Ovary (tissue), 10 donors: Measurements from ENCODE around the gene ZBTB26. TPM values are rescaled to one million over a fixed set of nuclear protein-coding genes. Genes with fewer than 3 reads are reported as not detected.

Experiments
- DNase-seq, 5 donors: peaks; one replicate each; pipeline ENCODE4 v3.0.0-alpha.2; 2019 to 2020
- H3K27ac ChIP-seq, 2 donors: fragments of 200-600 bp; one replicate each; pipeline versions ENCODE4 v1.5.1 to v1.8.0; 2019 to 2022
- H3K27me3 ChIP-seq: fragments of 200-600 bp; one replicate; pipeline ENCODE4 v1.8.0; 2022
- H3K36me3 ChIP-seq: fragments of 200-600 bp; sonication (generic); one replicate; pipeline ENCODE4 v1.5.1; 2019
- H3K4me1 ChIP-seq: one replicate; pipeline ENCODE4 v1.8.1; 2013; ENCODE audit warnings: mild to moderate bottlenecking, moderate library complexity; ENCODE audit not compliant: insufficient read depth
- H3K4me3 ChIP-seq: fragments of 200-600 bp; sonication (generic); one replicate; pipeline ENCODE4 v1.5.1; 2017
- H3K9me3 ChIP-seq, 2 donors: fragments of 200-600 bp in 1 of 2; sonication (generic) in 1 of 2; one replicate each; pipeline versions ENCODE4 v1.5.1 to v1.8.1; 2013 to 2019; ENCODE audit warnings: mild to moderate bottlenecking in 1 of 2, moderate library complexity in 1 of 2
- CTCF ChIP-seq, 3 donors: fragments of 450-650 bp in 2 of 3; fragments of 200-600 bp in 1 of 3; IDR thresholded peaks; one replicate each; pipeline versions ENCODE4 v1.5.1 to v1.8.0; 2016 to 2022; ENCODE audit warnings: antibody characterized with exemption in 3 of 3, mild to moderate bottlenecking in 1 of 3
- EP300 ChIP-seq: sonication (generic); formaldehyde crosslinking; IDR thresholded peaks from one replicate; pipeline ENCODE4 v1.6.1; 2017; ENCODE audit warnings: antibody characterized with exemption
- POLR2A ChIP-seq: fragments of 450-650 bp; IDR thresholded peaks from one replicate; pipeline ENCODE4 v1.6.1; 2017; ENCODE audit warnings: antibody characterized with exemption, mild to moderate bottlenecking, moderate library complexity
- WGBS, 3 donors: extraction: QIAGEN DNeasy Blood & Tissue Kit in 1 of 3; methylation state at CpG; one replicate each; pipeline versions ENCODE4 v1.1.5 to v1.1.7; 2013 to 2017; 5-methylcytosine and 5-hydroxymethylcytosine counted together
- intact Hi-C, 4 donors: fragments of 100-400 bp; cut with DNase I; formaldehyde crosslinking; loops; one replicate each; pipeline versions ENCODE4 v1.11.0 to v1.15.1; 2022 to 2023
- long read RNA-seq, 3 donors: library from polyadenylated mRNA in 2 of 3; unstranded in 2 of 3; transcript quantifications; one replicate each; pipeline ENCODE4 v2.0.0 and lab custom pipeline, GENCODE V29; 2021 to 2026
- polyA plus RNA-seq, 2 donors: library from polyadenylated mRNA; stranded (reverse); fragments of 200-250 nt in 1 of 2; fragments of 350-450 nt in 1 of 2; fragmentation: Illumina TruSeq in 1 of 2; extraction: RNeasy Lipid Tissue Mini Kit (QIAGEN cat#74804) in 1 of 2; gene quantifications; one replicate each; pipeline ENCODE4 v1.2.3, GENCODE V29; 2013 to 2014
- total RNA-seq, 7 donors: library from RNA; depleted of rRNA in 2 of 7; stranded (reverse); fragments of >200 nt in 2 of 7; fragmentation: NEBNext Ultra II Directional in 3 of 7; extraction: Animal tissue kit (Norgen Biotek cat#: 25700) in 3 of 7; gene quantifications; one replicate each; pipeline versions ENCODE4 v1.1.0 to v1.2.4, GENCODE V29; 2016 to 2023
- donor health status: DM: no; HTN: no; CAD: no; lungs with moderate emphysema.
- donor health status: DM: no; HTN: no; CAD: no.
- donor health status: Bipolar disorder and iron deficiency.
- donor health status: DM: yes; HTN: yes; CAD: no.
- donor health status: DM: no; HTN: no; CAD: no.
- donor health status: DM: yes; HTN: yes; CAD: no.

ZBTB26 gene, protein sequence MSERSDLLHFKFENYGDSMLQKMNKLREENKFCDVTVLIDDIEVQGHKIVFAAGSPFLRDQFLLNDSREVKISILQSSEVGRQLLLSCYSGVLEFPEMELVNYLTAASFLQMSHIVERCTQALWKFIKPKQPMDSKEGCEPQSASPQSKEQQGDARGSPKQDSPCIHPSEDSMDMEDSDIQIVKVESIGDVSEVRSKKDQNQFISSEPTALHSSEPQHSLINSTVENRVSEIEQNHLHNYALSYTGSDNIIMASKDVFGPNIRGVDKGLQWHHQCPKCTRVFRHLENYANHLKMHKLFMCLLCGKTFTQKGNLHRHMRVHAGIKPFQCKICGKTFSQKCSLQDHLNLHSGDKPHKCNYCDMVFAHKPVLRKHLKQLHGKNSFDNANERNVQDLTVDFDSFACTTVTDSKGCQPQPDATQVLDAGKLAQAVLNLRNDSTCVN
- total RNA-seq (10 to 100 TPM in 6 of 7 donors, 1 to 10 TPM in 1; 6.0 to 15.4 (median 11.8) TPM), polyA plus RNA-seq (10 to 100 TPM in 1 of 2 donors, 1 to 10 TPM in 1; 7.7 to 10.3 TPM)
- long read RNA-seq, donor 1, full-length matches to known transcripts: 2 of 7 reads
- long read RNA-seq, donor 1, partial matches to known transcripts: 0 of 7 reads
- long read RNA-seq, donor 1, other reads (novel, unspliced or antisense): 5 of 7 reads
- long read RNA-seq, donor 2, full-length matches to known transcripts: 2 of 2 reads
- long read RNA-seq, donor 2, partial matches to known transcripts: 0 of 2 reads
- long read RNA-seq, donor 2, other reads (novel, unspliced or antisense): 0 of 2 reads
- long read RNA-seq, donor 3, full-length matches to known transcripts: 10 of 16 reads
- long read RNA-seq, donor 3, partial matches to known transcripts: 0 of 16 reads
- long read RNA-seq, donor 3, other reads (novel, unspliced or antisense): 6 of 16 reads

- intact Hi-C loops: no loop called here
- peak within 1 kb of the TSS; percentile 11 to 65 for H3K27ac ChIP-seq
- peak within 1 kb of the TSS; percentile 90 for H3K4me3 ChIP-seq
- H3K4me1 ChIP-seq: peaks cover 7% of the 10 kb centered on the region
- TF ChIP-seq POLR2A (peak; percentile 60), CTCF (IDR thresholded peaks at IDR 0.05) (no peak), EP300 (peak; percentile 23)
- no peaks in the 10 kb centered on the region for H3K36me3 ChIP-seq
- no peaks in the 10 kb centered on the region for H3K27me3 ChIP-seq
- DNase-seq: peak; percentile 91 to 94 (median 92)
- 0 to 1% (median 0%) methylated on average over 43 to 51 of the region's 51 CpGs for whole genome bisulfite sequencing, 3 donors
- no peaks in the 10 kb centered on the region for H3K9me3 ChIP-seq
Measured at GRCh38 chr9:122931226-122932121, at the start of gene ZBTB26. Gene ZBTB26, minus strand, starts transcription at chr9:122931512. Its CDS starts 11,578 bp downstream, at chr9:122919934.

DNA sequence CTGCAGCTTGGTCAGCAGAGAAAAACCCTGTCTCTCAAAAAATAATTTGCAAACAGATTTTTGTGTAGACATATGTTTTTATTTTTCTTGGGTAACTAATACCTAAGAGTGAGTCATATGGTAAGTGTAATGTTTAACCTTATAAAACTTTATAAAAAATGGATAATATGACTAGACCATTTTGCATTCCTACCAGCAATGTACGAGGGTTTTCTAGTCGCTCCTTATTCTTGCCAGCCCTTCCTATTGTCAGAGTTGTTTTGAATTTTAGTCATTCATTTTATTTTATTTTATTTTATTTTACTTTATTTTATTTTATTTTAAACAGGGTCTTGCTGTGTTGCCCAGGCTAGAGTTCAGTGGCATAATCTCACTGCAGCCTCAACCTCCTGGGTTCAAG, 47.3 kb upstream of the ZBTB26 start:
- peaks cover 5% of the 10 kb centered on the region for H3K4me1 ChIP-seq
- WGBS, 3 donors: 43 to 96% (median 69%) methylated on average over 2 of the region's 2 CpGs
- intact Hi-C loops: no loop called here
- no peaks in the 10 kb centered on the region for H3K27me3 ChIP-seq
- no peak for TF ChIP-seq EP300
- TF ChIP-seq POLR2A: no peak
- TF ChIP-seq CTCF (IDR thresholded peaks at IDR 0.05): no peak
- H3K9me3 ChIP-seq: no peaks in the 10 kb centered on the region
- H3K36me3 ChIP-seq: no peaks in the 10 kb centered on the region
- H3K27ac ChIP-seq: no peak overlapping the region
- DNase-seq: no peak
- no peak overlapping the region for H3K4me3 ChIP-seq

DNA sequence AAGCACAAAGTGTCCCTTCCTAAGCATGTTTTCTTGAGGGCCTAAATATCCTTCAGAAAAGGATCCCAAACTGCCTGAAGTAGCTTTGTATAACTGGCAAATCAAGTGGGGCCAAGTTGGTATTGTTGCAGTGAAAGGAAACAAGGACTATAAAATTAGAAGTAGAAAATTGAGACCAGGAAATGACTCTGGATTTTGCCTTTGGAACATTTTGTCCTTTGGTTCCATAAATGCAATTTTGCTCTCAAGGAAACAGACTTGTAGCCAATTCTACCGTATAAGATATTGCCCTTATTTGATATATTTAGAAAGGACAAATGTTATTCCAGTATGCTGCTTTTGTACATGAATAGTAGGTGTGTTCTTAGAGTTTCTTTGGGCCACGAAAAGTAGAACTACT, 43.9 kb upstream of the ZBTB26 start:
- H3K27ac ChIP-seq: no peak overlapping the region
- H3K4me1 ChIP-seq: peaks cover 3% of the 10 kb centered on the region
- DNase-seq: no peak
- no peak overlapping the region for H3K4me3 ChIP-seq
- intact Hi-C loops: no loop called here
- H3K27me3 ChIP-seq: no peaks in the 10 kb centered on the region
- H3K9me3 ChIP-seq: no peaks in the 10 kb centered on the region
- H3K36me3 ChIP-seq: no peaks in the 10 kb centered on the region
- TF ChIP-seq POLR2A (no peak), EP300 (no peak)
- 70 to 81% (median 71%) methylated on average over 2 of the region's 2 CpGs for WGBS, 3 donors

- no peak for DNase-seq
- no peak overlapping the region for H3K27ac ChIP-seq
- no peaks in the 10 kb centered on the region for H3K36me3 ChIP-seq
- 87 to 94% (median 90%) methylated on average over 1 of the region's 1 CpG for WGBS, 3 donors
- H3K4me1 ChIP-seq: no peaks in the 10 kb centered on the region
- H3K9me3 ChIP-seq: no peaks in the 10 kb centered on the region
- no peak for TF ChIP-seq EP300
- no peak for TF ChIP-seq CTCF (IDR thresholded peaks at IDR 0.05)
- no peak for TF ChIP-seq POLR2A
- intact Hi-C loops: no loop called here
- no peak overlapping the region for H3K4me3 ChIP-seq
- no peaks in the 10 kb centered on the region for H3K27me3 ChIP-seq
Measured at GRCh38 chr9:122961139-122961538, 29.8 kb upstream of the ZBTB26 start.
